AG09319 (cell line): ENCODE results near the gene ERP44.
"Not testable (repeated sequence)": the region's sequence is repeated elsewhere in the genome, so short reads cannot be mapped to it uniquely, and the experiment has no call there.

Source experiments
- DNase-seq: peaks from one replicate; pipeline ENCODE4 v3.0.0-alpha.2; 2010; ENCODE audit warnings: low read depth; ENCODE audit errors: extremely low read depth
- CTCF ChIP-seq: IDR thresholded peaks from 2 replicates; pipeline ENCODE4 v1.5.1; 2011; ENCODE audit warnings: low read depth, mild to moderate bottlenecking, inconsistent platforms, low read length, moderate library complexity

The ERP44 gene

GRCh38 chr9:100014846-100015245 lies 84.0 kb downstream of the ERP44 start:
- TF ChIP-seq CTCF = no peak
- no peak for DNase-seq

GRCh38 chr9:100013573-100013972 lies 85.2 kb downstream of the ERP44 start:
- TF ChIP-seq CTCF = no peak
- no peak for DNase-seq

- no peak for TF ChIP-seq CTCF
- no peak for DNase-seq
Measured at GRCh38 chr9:100012279-100012678, 86.5 kb downstream of the ERP44 start.

GRCh38 chr9:100011062-100011681 lies 87.6 kb downstream of the ERP44 start:
- peak; percentile 8 for DNase-seq
- TF ChIP-seq CTCF = peak; percentile 31

- DNase-seq = no peak
- no peak for TF ChIP-seq CTCF
Measured at GRCh38 chr9:99999797-100000196, 99.0 kb downstream of the ERP44 start.

GRCh38 chr9:99998866-99999265 lies 99.9 kb downstream of the ERP44 start:
- no peak for TF ChIP-seq CTCF
- no peak for DNase-seq

- no peak for TF ChIP-seq CTCF
- no peak for DNase-seq
Measured at GRCh38 chr9:99998266-99998665, 100.5 kb downstream of the ERP44 start.

GRCh38 chr9:99990508-99990907 lies 108.3 kb downstream of the ERP44 start:
- not testable (repeated sequence) for DNase-seq
